D721Med (cell line): ENCODE measurements around the gene PIEZO1.

ENCODE experiments used
- DNase-seq: peaks from one replicate; pipeline ENCODE4 v3.0.0; 2011; ENCODE audit warnings: low spot score; ENCODE audit not compliant: insufficient read length
- FAIRE-seq: peaks from 2 replicates; lab custom pipeline; 2011; peaks lifted over from hg19 to GRCh38; lab: Jason Lieb, UNC
- TF ChIP-seq, protein P1 (sequence below): IDR thresholded peaks from 2 replicates; pipeline ENCODE4 v1.5.1; 2012; ENCODE audit warnings: mild to moderate bottlenecking, control low read depth; ENCODE audit not compliant: insufficient read depth; ENCODE audit errors: missing control alignments

The PIEZO1 gene

GRCh38 chr16:88727871-88728270, 57.1 kb downstream of the PIEZO1 start:
- TF ChIP-seq, protein P1, sequence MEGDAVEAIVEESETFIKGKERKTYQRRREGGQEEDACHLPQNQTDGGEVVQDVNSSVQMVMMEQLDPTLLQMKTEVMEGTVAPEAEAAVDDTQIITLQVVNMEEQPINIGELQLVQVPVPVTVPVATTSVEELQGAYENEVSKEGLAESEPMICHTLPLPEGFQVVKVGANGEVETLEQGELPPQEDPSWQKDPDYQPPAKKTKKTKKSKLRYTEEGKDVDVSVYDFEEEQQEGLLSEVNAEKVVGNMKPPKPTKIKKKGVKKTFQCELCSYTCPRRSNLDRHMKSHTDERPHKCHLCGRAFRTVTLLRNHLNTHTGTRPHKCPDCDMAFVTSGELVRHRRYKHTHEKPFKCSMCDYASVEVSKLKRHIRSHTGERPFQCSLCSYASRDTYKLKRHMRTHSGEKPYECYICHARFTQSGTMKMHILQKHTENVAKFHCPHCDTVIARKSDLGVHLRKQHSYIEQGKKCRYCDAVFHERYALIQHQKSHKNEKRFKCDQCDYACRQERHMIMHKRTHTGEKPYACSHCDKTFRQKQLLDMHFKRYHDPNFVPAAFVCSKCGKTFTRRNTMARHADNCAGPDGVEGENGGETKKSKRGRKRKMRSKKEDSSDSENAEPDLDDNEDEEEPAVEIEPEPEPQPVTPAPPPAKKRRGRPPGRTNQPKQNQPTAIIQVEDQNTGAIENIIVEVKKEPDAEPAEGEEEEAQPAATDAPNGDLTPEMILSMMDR, result no peak
- no peak for FAIRE-seq
- no peak for DNase-seq

DNA sequence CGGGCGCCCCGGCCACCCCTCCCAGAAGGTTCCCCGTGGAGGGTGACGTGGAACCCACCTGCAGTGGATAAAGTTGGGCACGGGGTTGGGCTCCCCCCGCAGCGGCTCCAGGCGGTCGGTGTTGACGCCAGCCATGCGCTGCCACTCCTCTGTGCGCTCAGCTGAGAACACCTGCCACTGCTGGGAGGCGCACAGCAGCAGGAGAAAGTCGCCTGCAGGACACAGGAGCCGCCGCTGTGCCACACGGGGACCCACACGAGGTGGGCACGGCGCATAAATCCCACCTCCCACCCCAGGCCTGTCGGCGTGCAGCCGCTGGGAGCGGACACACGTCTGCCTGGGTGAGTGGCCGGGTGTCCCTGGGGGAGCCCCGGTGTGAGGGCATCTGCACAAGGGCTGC, 58.0 kb downstream of the PIEZO1 start:
- FAIRE-seq, result no peak
- no peak for DNase-seq
- TF ChIP-seq, protein P1, result no peak

- FAIRE-seq, result no peak
- no peak for DNase-seq
- TF ChIP-seq, protein P1, result no peak
Observed at GRCh38 chr16:88726408-88726749, 58.6 kb downstream of the PIEZO1 start.

DNA sequence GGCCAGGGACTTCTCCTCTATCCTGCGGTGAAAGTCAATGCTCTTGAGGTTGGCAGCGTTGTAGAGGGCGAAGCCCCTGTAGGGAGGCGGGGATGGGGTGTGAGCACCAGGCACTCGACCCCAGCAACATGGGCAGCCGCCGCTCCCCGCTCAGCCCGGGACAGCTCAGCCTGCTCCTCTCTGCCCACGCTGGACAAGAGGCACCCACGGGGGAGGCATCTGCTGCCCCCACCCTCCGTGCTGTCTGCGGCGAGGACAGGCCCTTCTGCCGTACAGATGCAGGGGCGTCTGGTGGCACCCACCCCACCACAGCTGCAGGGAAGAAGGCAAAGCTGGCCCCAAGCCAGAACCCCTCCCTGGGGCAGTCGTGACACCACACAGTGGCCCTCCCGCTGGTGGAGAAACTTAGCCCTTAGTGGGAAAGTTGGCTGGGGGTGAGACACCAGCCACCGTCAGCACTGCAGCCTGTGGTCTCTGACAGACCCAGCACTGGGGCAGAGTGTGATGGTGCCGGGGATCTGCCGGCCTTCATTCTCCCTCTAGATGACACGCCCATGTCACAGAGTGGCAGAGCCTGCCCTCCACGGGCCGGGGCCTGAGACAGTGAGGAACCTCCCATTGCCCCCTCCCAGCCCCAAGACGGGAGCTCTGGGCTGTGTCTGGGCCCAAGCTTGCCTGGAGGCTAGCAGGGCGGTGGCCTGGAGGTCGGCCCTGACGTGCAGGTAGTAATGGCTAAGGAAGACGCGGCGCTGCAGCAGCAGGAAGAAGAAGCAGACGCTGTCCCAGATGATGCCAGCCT, 59.2 kb downstream of the PIEZO1 start:
- TF ChIP-seq, protein P1, result no peak

DNA sequence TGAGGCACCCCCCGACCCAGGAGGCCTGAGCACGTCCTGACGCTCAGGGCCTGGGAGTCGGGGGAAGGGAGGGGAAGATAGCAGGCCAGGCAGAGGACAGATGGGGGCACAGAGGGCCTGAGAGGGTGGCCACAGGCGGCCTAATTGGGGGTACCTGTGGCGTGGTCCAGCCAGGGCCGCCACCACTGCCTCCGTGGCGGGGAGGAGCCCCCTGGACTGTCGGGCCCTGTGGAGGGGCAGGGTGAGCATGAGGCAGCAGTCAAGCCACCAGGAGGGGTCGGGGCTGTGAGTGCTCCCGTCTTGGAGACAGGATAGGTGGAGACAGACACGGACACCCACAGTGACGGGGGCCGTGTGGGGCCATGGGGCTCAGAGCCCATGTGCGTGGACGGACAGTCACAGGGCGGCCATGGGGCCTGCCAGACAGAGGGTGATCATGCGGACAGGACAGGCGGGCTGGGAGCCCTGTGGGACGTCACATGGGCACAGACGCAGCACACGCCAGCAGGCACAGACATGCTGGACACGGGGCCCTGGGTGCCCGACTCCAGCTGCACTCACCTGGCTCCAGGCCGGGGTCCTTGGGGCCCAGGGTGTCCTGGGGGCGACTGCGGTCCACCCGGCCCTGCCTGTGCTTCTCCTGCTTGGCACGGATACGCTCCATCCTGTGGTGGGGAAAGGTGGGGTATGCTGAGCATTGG, 60.0 kb downstream of the PIEZO1 start:
- no peak for DNase-seq
- no peak for FAIRE-seq
- TF ChIP-seq, protein P1, result no peak

More for the DNA sequence above, 59.2 kb downstream of the PIEZO1 start:
- DNase-seq (no peak), FAIRE-seq (no peak)

- TF ChIP-seq, protein P1, result no peak
- DNase-seq, result no peak
- FAIRE-seq, result no peak
Observed at GRCh38 chr16:88723911-88724310, 61.1 kb downstream of the PIEZO1 start.

GRCh38 chr16:88723507-88723887, 61.5 kb downstream of the PIEZO1 start:
- DNase-seq, result no peak
- TF ChIP-seq, protein P1, result no peak
- no peak for FAIRE-seq
